HG03460 (cell line): ENCODE results near the gene PDZD4.

ENCODE experiments used
- ATAC-seq: cut with Tn5 transposase; IDR thresholded peaks from one replicate; pipeline ENCODE4 v1.9.1; 2021; ENCODE audit not compliant: unreplicated experiment

Gene PDZD4

DNA sequence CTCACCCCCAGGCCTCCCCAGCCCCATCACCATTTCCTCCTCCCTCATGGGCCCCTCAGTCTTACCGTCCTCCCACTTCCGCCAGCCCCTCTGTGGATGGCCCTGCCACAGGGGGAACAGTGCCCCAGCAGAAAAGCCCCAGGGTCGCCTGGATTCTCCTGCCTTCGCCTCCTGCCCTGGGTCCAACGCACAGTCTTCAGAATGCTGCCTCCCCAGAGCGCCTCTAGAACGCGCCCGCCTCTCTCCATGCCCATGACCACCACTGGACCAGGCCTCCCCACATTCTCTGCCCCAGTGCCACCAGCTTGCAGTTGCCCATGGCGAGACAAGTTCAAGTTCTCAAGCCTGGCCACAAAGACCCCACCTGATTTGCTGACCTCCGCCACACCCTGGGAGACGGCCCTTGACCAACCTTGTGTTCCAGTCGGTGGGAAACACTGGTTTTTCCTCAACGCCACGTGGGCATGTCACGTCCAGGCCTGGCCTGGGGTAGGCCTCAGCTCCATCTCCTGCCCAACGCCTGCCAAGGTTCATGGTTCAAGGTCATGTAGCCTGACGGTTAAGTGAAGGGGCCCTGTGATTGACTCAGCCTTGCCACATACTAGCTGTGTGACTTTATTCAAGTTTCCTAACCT, 66.9 kb downstream of the PDZD4 start:
- ATAC-seq: no peak

DNA sequence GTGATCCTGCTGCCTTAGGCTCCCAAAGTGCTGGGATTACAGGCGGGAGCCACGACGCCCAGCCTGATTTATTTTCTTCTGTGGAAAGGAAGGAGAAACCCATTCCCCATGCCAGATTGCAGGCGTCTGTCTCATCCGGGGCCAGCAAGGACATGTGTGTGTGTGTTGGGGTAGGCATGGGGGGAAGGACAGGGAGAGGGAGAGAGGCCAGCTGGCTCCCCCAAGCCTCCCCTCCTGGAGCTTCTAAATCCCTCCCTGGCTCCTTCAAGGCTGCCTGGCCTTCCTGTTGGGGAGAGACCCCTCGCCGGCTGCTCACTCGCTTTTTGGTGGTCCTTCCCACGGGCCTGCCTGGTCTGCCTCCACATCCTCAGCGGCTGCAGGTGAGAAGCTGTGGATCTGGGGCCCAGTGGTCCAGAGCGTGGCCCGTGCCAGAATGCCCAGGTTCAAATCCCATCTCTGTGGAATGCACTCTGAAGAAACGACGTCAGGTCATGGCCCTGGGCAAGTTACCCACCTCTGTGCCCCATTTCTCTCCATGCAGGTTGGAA, 67.6 kb downstream of the PDZD4 start:
- no peak for ATAC-seq

DNA sequence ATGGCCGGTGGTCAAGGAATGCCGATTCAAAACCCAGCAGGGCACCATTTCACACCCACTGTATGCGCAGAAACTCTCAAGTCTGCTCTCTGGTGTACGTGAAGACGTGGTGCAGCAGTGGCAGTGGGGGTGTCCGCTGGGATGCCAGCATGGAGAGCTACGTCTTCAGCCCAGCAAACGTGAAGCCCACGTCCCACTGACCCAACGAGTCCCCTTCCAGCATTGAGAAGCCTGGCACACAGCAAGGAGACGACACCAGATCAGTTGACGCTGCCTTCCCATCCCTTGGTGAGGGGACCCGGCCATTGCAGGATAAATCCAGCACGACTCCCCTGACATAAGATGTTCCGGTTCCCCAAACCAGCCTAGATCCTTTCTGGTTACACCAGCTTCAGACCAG, 68.5 kb downstream of the PDZD4 start:
- ATAC-seq: no peak

DNA sequence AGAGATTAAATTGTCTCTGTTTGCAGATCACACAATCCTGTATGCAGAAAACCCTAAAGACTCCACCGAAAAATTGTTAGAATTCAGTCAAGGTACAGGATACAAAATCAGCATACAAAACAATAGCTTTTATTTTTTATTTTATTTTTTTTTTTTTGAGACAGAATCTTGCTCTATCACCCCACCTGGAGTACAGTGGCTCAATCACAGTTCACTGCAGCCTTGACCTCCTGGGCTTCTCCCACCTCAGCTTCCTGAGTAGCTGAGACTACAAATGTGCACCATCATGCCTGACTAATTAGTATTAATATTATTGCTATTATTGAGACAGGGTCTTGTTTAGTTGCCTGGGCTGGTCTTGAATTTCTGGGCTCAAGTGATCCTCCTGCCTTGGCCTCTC, 75.2 kb downstream of the PDZD4 start:
- ATAC-seq: no peak
